ENCODE data around the gene ADGRG1.

DNA sequence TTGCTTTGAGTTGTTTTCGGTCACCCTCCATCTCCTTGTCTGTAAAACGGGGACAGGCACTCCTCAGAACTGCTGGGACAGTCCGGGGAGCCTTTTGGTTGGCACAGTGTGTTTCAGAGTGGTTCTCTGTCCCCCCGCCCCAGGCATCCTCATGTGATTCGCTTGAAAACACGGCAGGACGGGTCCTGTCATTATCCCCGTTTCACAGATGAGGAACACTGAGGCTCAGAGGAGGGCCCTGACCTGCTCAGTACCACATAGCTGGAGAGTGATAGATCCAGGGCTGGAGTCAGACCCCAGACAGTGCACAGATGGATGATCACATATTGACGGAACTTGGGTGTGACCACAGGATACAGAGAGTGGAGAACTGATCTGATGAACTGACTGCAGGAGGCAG is 13.5 kb upstream of the ADGRG1 start:
- TF ChIP-seq, protein P1, sequence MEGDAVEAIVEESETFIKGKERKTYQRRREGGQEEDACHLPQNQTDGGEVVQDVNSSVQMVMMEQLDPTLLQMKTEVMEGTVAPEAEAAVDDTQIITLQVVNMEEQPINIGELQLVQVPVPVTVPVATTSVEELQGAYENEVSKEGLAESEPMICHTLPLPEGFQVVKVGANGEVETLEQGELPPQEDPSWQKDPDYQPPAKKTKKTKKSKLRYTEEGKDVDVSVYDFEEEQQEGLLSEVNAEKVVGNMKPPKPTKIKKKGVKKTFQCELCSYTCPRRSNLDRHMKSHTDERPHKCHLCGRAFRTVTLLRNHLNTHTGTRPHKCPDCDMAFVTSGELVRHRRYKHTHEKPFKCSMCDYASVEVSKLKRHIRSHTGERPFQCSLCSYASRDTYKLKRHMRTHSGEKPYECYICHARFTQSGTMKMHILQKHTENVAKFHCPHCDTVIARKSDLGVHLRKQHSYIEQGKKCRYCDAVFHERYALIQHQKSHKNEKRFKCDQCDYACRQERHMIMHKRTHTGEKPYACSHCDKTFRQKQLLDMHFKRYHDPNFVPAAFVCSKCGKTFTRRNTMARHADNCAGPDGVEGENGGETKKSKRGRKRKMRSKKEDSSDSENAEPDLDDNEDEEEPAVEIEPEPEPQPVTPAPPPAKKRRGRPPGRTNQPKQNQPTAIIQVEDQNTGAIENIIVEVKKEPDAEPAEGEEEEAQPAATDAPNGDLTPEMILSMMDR (IDR thresholded peaks at IDR 0.05; ENCODE audit: borderline replicate concordance, extremely low read depth, low read length, poor library complexity, severe bottlenecking): no peak
- TF ChIP-seq EZH2 (IDR thresholded peaks at IDR 0.05; ENCODE audit: borderline replicate concordance, low read depth, low read length, severe bottlenecking): no peak

All from DND-41 (cell line).